GM21528 (cell line): ENCODE data around the gene CAMK1D.

Experiments used
- ATAC-seq: cut with Tn5 transposase; IDR thresholded peaks from one replicate; pipeline ENCODE4 v1.9.1; 2021; ENCODE audit warnings: mild to moderate bottlenecking, moderate library complexity; ENCODE audit not compliant: unreplicated experiment, low FRiP score

Gene CAMK1D

DNA sequence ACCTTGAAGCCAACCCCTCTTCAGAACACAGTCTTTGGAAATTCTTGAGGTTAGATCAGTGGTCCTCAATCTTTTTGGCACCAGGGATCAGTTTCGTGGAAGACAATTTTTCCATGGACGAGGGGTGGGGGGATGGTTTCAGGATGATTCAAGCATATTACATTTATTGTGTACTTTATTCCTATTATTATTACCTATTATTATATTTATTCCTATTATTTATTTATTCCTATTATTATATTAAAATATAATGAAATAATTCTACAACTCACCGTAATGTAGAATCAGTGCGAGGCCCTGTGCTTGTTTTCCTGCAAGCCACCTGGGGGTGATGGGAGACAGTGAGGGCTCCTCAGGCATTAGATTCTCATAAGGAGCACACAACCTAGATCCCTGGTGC is 17.9 kb downstream of the CAMK1D start:
- ATAC-seq, result no peak

DNA sequence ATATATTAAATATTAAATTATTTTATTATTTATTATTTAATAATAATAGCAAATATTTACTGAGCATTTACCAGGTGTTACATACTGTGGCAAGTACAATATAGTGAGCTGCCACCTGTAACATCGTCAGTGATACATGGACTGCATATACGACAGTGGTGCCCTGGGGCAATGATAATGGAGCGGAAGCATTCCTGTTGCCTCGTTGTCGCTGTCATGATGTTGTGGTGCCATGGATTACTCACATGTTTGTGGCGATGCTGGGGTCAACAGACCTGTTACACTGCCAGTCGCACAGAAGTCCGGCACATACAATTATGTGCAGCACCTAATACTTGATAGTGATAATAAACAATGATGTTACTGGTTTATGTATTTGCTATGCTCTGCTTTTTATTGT is 20.6 kb downstream of the CAMK1D start:
- ATAC-seq, result no peak

DNA sequence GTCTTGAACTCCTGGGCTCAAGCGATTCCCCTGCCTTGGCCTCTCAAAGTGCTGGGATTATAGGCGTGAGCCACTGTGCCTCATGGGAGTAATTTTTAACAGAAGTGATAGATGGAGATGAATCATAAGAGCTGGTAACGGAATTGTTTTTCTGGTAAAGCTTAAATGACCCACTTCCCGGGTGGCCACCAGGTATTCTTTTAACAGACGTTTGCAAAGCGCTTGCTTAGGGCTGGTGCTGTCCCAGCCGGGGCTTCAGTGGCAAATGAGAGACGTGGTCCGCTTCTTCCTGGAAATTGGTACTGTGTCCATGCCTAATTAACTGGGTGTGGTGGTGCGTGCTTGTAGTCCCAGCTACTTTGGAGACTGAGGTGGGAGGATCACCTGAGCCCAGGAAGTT is 23.5 kb downstream of the CAMK1D start:
- ATAC-seq, result no peak

DNA sequence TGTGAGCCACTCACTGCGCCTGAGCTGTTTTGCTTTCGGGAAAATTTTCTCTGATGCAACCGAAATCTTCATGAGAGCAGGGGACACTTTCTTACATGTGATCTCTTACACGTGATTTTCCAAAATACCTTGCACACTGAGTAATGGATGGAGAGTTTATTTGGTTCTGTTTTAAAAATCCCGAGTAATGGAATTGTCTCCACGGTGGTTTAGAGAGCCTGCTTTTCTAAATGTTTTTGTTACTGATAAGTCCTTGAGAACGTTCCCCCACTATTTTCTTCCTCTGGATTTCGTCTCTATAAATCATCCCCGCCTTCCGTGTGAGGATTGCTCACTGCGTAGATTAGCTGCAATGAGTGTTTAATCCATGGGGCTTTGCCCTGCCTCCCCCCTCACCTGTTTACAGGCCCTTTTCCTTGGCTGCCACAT is 25.7 kb downstream of the CAMK1D start:
- ATAC-seq, result no peak

DNA sequence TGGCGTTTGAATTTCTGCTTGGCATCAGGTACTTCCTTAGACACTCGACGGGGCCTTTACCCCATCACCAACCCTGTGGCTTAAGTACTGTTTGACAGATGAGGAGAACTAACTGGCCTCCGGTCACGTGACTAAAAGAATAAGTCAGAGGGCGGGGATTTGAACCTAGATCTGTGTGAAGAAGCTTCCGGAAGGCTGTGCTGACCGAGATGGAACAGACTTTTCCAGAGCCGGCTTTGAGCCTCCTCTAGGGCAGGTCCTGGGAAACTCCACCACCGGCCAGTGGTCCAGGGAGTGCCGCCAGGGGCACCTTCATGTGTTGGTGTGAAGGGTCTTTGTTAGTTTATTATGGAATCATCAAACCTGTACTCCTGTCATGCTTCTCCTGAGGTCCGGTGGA is 26.9 kb downstream of the CAMK1D start:
- ATAC-seq, result no peak

DNA sequence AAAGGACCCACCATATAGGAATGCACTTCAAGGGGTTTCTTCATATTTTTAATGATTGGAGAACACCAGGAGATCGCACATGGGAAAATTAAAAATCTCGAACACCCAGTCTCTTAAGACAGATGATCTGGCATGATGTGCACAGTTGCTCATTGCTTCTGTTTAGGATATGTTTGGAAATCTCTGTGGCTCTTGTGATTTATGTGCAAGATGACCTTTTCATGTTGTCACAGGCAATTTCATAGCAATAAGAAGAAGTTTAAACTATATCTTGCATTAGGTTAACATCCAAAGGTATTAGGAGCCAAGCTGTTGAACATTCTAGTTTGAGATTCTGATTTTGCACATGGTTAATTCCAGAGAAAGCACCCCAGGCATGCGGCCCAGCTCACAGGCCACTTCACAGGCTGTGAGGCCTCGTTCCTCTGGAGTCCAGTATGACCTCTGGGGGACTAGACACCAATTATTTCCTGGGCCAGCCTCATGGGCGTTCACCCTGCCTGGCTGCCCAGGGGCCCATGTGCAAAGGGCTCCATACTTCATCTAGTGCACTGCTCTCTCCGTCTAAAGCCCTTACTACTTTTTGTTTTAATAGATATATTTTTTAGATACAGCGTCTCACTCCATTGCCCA is 28.4 kb downstream of the CAMK1D start:
- ATAC-seq, result no peak

DNA sequence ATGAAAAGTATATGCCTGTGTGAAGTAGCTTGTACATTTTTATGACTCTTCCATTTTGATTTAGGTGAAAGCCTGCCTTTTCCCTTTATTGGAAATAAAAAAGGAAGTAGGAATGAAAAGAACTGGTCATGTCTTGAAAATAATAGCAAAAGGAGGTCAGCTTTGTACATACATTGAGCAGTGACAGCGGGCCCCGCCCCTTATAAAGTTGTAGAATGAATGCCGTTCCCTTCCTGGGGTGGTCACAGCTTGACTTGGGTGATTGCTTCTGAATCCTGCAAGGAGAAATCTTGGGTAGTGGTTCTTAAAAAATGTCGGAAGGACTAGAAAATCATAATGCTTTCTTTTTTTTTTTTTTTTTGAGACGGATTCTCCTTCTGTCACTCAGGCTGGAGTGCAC is 31.7 kb downstream of the CAMK1D start:
- no peak for ATAC-seq

DNA sequence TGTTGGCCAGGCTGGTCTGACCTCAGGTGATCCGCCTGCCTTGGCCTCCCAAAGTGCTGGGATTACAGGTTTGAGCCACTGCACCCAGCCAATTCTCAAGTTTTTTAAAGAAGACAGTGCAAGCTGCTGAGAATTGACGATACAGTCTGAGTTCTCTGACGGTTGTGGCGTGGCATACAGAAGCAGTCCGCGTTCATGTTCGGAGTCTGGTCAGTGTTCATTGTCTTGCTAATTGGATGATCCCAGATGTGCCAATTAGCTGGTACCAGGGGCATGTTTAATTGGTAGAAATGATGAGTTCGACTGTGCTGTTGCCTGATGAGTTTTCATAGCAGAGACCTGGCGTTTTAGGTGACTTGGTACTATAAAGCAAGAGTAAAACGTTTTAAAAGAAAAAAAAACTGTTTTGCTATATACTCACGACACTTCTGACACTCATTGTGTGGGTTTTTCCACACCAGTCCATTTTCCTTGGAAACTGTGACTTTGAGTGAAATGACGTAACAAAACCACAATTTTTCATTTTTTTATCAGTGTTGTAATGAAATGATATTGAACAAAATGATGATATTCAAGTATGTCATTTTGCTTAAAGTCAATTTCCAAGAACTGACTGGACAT is 32.3 kb downstream of the CAMK1D start:
- no peak for ATAC-seq

DNA sequence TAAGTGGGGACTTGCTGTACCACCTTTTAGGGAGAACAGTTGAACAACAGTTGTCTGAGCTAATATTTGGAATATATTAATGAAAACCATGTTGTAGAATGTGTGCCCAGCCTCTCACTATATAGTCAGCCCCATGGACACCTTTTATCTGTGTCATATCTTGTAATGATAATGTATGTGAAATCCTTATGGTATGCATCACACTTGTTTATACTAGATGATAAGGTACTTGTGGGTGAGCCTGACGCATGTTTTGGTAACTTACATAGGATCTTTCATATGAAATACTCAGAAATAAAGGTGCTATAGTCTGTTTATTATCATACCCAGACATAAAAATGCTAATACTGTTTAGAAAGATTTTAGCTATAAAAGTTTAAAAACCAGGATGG is 32.8 kb downstream of the CAMK1D start:
- ATAC-seq, result no peak

DNA sequence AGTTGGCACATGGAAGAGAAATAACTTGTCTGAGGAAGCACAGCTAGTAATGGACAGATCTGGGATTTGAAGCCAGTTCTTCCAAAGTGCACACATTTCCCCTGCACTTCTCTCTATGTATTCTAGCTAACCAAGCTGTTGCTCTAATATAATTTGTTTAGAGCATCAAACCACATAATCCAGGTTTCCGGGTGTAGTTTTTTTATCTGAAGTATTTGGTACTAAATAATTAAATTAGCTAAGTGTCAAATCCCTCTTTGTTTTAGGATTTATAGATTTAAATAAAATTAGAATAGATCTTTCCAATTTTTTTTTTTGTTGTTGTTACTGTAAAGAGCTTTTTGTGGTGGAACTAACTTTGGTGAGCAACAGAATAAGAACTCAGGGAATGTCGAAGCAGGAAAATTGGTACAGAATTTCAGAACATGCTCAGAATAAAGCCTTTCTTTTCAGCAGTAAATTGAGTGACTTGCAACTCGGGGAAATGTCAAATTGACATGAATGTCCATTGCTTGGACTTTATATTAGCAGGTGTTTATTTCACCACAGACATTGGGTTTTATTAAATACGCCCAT is 33.7 kb downstream of the CAMK1D start:
- no peak for ATAC-seq

DNA sequence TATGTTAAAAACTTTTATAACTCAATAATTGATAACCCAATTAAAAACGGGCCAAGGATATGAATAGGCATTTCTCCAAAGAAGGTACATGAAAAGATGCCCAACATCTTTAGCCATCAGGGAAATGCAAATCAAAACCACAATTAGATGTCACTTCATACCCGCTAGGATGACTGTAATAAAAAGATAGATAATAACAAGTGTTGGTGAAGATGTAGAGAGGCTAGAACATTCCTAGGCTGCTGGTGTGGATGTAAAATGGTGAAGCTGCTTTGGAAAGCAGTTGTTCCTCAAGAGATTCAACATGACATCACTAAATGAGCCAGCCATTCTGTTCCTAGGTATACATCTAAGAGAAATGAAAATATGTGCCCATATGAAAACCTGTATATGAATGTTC is 35.6 kb downstream of the CAMK1D start:
- no peak for ATAC-seq

DNA sequence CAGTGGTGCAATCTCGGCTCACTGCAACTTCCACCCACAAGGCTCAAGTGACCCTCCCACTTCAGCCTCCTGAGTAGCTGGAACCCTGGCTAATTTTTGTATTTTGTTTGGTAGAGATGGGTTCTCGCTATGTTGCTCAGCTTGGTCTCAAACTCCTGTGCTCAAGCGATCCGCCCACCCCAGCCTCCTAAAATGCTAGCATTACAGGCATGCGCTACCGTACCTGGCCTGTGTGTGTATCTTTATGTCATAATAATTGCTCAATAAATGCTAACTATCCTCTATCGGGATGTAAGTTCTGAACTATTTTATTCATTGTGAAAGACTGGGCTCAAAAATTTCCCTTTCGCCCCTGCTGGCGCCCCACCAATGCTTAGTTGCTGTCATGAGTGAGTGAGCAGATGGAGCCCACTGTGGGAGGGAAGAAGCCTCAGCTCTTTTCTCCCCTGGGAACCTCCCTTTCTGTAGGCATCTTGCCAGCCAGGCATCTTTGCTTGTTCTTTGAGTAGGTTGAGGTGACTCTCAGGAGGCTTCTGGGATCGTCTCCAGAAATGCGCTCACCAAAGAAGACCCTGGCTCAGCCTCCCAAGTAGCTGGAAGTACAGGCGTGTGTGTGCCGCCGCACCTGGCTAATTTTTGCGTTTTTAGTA is 38.3 kb downstream of the CAMK1D start:
- no peak for ATAC-seq

DNA sequence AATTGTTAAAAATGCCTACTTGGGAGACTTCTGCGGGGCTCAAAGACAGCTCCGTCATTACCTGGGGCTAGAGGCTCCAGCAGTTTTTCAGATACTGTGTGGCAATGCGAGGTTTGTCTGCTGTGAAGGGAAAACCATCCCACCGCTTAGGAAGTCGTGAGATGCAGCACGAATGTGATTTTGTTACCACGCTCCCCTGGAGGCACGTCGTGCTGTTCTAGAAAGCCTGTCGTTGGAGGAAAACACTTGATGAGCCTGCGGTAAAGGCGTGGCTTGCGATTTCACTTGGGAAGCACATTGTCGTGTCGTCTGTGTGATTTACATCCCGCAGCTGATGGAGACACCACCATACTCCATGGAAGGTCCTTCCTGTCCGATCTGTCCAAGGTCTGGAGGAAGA is 39.3 kb downstream of the CAMK1D start:
- ATAC-seq, result no peak

DNA sequence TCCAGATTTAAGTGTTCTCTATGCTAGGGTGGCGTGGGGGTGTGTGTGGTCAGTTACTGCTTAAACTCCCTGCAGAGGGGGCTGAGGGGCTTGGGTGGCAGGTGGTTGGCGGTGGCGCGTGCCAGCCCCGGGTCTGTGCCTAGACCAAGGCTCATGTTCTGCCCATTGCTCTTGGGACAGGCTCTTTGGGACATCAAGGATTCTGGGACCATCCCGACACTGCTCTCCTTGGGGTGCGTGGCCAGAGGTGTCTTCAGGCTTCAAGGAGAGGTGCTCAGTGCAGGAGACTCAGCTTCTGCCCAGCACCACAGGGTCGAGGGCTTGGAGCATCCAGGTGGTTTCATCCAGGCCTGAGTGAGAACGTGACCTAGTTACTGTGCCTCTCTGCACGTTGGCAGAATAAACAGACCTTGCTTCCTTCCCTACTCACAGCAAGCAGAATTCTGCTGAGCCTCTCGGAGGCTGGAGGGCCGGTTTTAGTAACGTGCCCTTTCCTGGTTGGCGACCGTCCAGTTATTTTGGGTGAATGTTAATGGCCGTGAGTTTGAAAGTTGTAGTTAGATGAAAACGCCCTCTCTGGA is 39.9 kb downstream of the CAMK1D start:
- no peak for ATAC-seq

DNA sequence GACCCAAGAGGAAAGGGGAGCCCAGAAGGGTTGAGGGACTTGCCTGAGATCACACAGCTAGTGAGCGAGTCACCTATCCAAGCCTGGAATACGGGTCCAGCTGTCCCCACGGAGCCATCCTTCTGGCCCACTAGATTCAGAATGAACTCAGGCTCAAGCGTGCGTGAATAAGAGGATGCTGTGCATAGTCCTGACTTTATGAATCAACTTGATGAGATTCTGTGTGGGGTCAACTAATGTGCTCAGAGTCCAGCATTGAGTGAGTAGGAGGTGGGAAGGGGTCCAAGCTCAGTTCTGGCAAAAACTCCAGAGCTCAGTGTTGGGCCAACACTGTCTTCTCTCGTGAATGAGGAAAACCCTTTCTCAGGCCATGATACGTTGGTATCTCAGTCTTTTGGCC is 41.4 kb downstream of the CAMK1D start:
- ATAC-seq, result no peak

DNA sequence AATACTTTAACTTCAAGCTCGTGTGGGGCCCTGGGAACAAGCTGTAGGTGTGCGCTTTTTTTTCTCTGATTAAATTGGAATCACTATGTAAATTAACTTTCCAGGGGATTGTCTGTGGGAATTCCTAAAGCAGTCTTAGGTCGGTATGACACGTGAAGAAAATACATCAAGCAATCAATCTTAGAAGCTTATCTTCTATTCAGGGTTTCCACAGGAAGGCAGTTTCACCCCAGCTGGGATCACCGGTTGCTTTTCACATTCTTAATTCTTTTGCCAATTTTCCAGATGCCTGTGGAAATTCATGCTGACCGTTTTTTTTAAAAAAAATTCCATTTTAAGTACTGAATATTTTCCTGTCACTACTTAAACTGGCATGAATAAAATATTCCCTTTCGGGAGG is 41.9 kb downstream of the CAMK1D start:
- no peak for ATAC-seq

DNA sequence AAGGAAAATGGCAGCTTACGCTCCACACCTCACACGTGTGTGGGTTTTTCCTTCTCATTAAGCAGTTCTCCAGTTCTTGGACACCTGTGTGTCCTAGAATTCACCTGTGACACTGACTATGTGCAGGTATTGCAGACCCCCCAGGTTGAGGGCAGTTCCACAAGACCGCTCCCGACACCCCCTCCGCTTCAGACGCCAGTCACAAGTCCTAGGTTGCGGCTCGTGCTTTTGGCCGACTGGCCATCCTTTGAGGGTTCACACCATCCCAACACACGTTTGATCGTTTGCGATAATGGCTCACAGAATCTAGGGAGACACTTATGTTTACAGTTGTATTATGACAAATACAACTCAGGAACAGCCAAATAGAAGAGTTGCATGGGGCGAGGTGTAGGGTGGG is 44.5 kb downstream of the CAMK1D start:
- no peak for ATAC-seq

DNA sequence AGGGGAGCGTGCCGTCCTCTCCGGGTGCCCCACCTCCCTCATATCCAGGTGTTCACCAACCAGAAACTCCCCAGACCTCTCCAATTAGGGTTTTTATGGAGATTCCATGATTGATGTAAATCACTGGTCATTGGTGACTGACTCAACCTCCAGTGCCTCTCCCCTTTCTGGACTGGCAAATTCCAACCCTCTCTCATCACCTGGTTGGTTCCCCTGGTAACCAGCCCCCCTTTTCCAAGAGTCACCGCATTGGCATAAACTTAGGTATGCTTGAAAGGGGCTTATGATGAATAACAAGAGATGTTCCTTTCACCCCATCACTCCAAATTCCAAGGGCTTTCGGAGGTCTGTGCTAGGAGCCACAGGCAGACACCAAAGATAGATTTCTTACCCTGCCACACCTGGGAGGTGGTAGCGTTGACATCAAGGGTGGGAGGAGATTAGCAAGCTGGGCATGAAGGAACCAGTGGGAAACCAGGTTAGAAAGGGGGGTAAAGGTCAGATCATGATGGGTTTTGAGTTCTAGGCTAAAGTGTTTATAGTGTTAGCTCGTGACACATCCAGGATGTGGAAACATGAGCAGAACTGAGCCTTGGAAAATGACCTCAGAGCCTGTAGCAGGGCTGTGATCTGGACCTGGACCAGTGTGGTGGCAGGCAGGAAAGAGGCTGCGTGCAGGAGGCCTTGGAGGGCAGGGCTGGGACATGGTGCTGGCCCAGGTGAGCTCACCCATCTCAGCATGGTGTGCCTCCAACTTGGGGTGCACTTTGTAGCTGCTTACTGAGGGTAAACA is 45.1 kb downstream of the CAMK1D start:
- no peak for ATAC-seq

DNA sequence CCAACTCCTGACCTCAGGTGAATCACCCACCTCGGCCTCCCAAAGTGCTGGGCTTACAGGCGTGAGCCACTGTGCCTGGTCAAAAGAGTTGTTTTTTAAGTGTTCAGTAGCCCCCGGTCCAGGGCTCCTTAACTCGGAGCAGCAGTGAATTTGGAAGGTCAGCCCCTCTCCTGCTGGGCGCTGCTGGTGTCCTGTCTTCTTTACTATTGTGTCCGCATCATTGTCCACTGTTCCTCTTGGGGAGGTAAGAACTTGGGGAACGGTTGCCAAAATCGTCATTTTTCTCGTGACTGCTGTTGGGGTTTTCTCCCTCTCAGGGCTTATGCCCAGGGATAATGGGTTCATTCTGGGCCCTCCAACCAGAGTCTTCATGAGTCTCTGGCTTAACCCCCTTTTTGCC is 46.7 kb downstream of the CAMK1D start:
- ATAC-seq, result no peak

DNA sequence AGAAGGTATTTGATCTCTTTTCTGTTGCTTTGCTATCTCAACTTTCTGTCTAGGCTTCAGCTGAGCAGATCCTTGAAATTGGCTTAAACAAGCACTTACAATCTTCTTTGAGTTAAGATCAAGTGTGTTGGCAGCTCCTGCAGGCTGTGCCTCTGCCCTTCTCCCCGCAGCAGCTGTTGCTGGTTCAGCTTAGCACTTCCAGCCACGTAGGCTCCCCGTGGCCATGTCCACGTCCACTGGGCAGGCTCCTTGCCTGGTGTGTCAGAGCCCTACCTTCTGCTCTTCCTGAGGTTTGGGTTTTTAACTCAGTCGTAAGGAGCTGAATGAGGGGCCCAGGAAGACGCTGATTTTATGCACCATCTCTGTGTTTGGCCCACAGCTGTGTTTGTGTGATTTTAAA is 47.2 kb downstream of the CAMK1D start:
- ATAC-seq, result no peak
